Neural cell (in vitro differentiated cells): Measurements from ENCODE around the gene CCDC136. TPM values are rescaled to one million over a fixed set of nuclear protein-coding genes. Genes with fewer than 3 reads are reported as not detected.

Experiments used
- H2AFZ ChIP-seq: fragments of 200-600, 300-800 bp; sonication (generic), shearing (Covaris generic); 2 replicates; pipeline ENCODE4 v1.6.0; 2014; ENCODE audit warnings: low read depth, mild to moderate bottlenecking, antibody characterized with exemption, low read length, moderate library complexity
- H3F3A ChIP-seq: fragments of 200-600 bp; shearing (Covaris generic); 2 replicates; pipeline ENCODE4 v1.6.1; 2016; ENCODE audit warnings: mild to moderate bottlenecking, moderate library complexity, mixed read lengths, antibody characterized with exemption, low read length; ENCODE audit not compliant: insufficient read depth, poor library complexity, severe bottlenecking
- H3K27ac ChIP-seq: fragments of 200-600, 300-800 bp; sonication (generic), shearing (Covaris generic); 2 replicates; pipeline ENCODE4 v1.5.1; 2014; ENCODE audit warnings: mild to moderate bottlenecking, low read length, moderate library complexity
- H3K27me3 ChIP-seq: fragments of 300-800, 200-600 bp; sonication (generic), shearing (Covaris generic); 2 replicates; pipeline ENCODE4 v1.6.0; 2014; ENCODE audit warnings: mild to moderate bottlenecking, low read depth, low read length, moderate library complexity; ENCODE audit not compliant: insufficient read depth
- H3K36me3 ChIP-seq: fragments of 300-800, 200-600 bp; sonication (generic), shearing (Covaris generic); 2 replicates; pipeline ENCODE4 v1.5.1; 2014; ENCODE audit warnings: mild to moderate bottlenecking, antibody characterized with exemption, low read length, moderate library complexity; ENCODE audit not compliant: insufficient read depth
- H3K4me2 ChIP-seq: fragments of 300-800, 200-600 bp; sonication (generic), shearing (Covaris generic); 2 replicates; pipeline ENCODE4 v1.6.0; 2014; ENCODE audit warnings: mild to moderate bottlenecking, low read length
- H3K4me3 ChIP-seq: fragments of 300-800, 200-600 bp; sonication (generic), shearing (Covaris generic); 2 replicates; pipeline ENCODE4 v1.5.1; 2014; ENCODE audit warnings: mild to moderate bottlenecking, low read length, moderate library complexity
- H3K79me2 ChIP-seq: fragments of 200-600 bp; shearing (Covaris generic); replicated peaks from 2 replicates; pipeline ENCODE4 v1.6.0; 2014; ENCODE audit warnings: mild to moderate bottlenecking, low read length, moderate library complexity; ENCODE audit not compliant: insufficient read depth
- H3K9ac ChIP-seq: fragments of 300-800, 200-600 bp; sonication (generic), shearing (Covaris generic); 2 replicates; pipeline ENCODE4 v1.6.1; 2016; ENCODE audit warnings: mild to moderate bottlenecking, low read length, mixed read lengths
- H3K9me2 ChIP-seq: fragments of 200-600 bp; shearing (Covaris generic); 2 replicates; pipeline ENCODE4 v1.6.1; 2016; ENCODE audit warnings: mild to moderate bottlenecking, low read length, mixed read lengths; ENCODE audit not compliant: insufficient read depth
- H3K9me3 ChIP-seq: fragments of 200-600, 300-800 bp; sonication (generic), shearing (Covaris generic); 2 replicates; pipeline ENCODE4 v1.6.1; 2016; ENCODE audit warnings: mild to moderate bottlenecking, mixed run types, low read length, moderate library complexity, mixed read lengths
- H4K20me1 ChIP-seq: fragments of 200-600 bp; shearing (Covaris generic); 2 replicates; pipeline ENCODE4 v1.6.1; 2016; ENCODE audit warnings: mild to moderate bottlenecking, mixed run types; ENCODE audit not compliant: insufficient read depth
- EP300 ChIP-seq: fragments of 450-650 bp; conservative IDR thresholded peaks from 2 replicates; pipeline ENCODE4 v1.6.1; 2014; ENCODE audit warnings: antibody characterized with exemption, mild to moderate bottlenecking, moderate library complexity; ENCODE audit not compliant: poor library complexity, severe bottlenecking
- EZH2 ChIP-seq: fragments of 200-600, 300-800 bp; shearing (Covaris generic), sonication (generic); IDR thresholded peaks from 2 replicates; pipeline ENCODE4 v1.6.1; 2014; ENCODE audit warnings: antibody characterized with exemption, low read length, borderline replicate concordance, mild to moderate bottlenecking; ENCODE audit not compliant: insufficient read depth, poor library complexity, severe bottlenecking
- MXI1 ChIP-seq: fragments of 450-650 bp; conservative IDR thresholded peaks from 2 replicates; pipeline ENCODE4 v1.6.1; 2014; ENCODE audit warnings: antibody characterized with exemption, mild to moderate bottlenecking; ENCODE audit not compliant: poor library complexity, severe bottlenecking
- POLR2AphosphoS5 ChIP-seq: IDR thresholded peaks from 2 replicates; pipeline ENCODE4 v1.6.1; 2012
- RAD21 ChIP-seq: fragments of 450-650 bp; conservative IDR thresholded peaks from 2 replicates; pipeline ENCODE4 v1.6.1; 2014; ENCODE audit warnings: antibody characterized with exemption, mild to moderate bottlenecking, moderate library complexity
- SMC3 ChIP-seq: fragments of 450-650 bp; conservative IDR thresholded peaks from 2 replicates; pipeline ENCODE4 v1.6.1; 2014; ENCODE audit warnings: antibody characterized with exemption, mild to moderate bottlenecking, moderate library complexity; ENCODE audit not compliant: poor library complexity
- TAF1 ChIP-seq: IDR thresholded peaks from 2 replicates; pipeline ENCODE4 v1.6.1; 2012; ENCODE audit warnings: low read depth
- polyA plus RNA-seq: library from polyadenylated mRNA; depleted of rRNA; stranded (reverse); fragments of >200 nt; gene quantifications from 2 replicates; pipeline ENCODE4 v1.2.3, GENCODE V29; 2014
- TF ChIP-seq, protein P1 (sequence below): IDR thresholded peaks from 2 replicates; pipeline ENCODE4 v1.6.1; 2012; ENCODE audit warnings: borderline replicate concordance
- TF ChIP-seq, protein P2 (sequence below): fragments of 450-650 bp; IDR thresholded peaks from 2 replicates; pipeline ENCODE4 v1.5.1; 2014; ENCODE audit warnings: antibody characterized with exemption, mild to moderate bottlenecking, moderate library complexity; ENCODE audit not compliant: poor library complexity, severe bottlenecking

CCDC136 gene
- polyA plus RNA-seq, 1 donor from 2014 or later, result 42.5 TPM

DNA sequence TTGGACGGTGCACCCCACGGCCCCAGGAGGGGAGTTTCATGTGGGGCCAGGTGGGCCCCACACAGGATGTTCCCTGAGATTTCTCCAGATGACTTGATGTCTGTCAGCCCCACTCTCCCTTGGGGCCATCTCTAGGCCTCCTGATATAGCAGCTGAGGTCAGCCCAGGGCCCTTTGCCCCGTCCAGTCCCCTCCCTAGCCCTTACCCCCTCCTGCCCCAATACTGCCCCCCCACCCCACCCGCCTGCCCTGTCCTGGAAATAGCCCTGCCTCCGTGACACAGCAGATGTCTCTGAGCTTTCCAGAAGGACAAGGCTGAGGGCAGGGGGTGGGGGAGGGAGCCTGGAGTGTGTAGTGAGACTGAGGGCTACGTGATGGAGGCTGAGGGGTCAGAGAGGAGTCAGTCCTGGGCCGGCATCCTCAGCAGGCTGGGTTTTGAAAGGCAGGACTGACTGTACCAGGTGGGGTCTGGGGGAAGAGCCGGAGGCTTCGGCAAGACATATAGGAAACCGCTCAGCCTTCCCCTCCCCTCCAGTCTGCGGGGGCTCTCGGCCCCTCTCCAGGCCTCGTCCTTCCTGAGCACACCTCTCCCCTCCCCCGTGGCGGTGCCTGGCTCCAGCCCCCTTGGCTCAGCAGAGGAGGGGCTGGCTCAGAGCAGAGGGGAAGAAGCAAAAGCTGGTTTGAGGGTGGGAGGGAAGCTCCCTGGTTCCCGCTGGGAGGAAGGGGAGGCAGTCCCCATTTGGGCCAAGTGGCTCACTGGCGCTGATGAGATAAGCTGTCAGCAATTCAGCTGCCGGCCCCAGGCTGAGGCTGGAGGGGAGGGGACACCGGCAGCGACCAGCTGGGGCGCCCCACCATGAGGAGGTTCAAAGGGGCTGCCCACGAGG, 40.5 kb downstream of the CCDC136 start:
- TF ChIP-seq RAD21, result no peak
- TF ChIP-seq EP300, result no peak
- no peak for TF ChIP-seq TAF1
- TF ChIP-seq EZH2, result no peak
- TF ChIP-seq SMC3, result no peak
- TF ChIP-seq POLR2AphosphoS5, result no peak
- TF ChIP-seq MXI1, result no peak
- TF ChIP-seq, protein P1, sequence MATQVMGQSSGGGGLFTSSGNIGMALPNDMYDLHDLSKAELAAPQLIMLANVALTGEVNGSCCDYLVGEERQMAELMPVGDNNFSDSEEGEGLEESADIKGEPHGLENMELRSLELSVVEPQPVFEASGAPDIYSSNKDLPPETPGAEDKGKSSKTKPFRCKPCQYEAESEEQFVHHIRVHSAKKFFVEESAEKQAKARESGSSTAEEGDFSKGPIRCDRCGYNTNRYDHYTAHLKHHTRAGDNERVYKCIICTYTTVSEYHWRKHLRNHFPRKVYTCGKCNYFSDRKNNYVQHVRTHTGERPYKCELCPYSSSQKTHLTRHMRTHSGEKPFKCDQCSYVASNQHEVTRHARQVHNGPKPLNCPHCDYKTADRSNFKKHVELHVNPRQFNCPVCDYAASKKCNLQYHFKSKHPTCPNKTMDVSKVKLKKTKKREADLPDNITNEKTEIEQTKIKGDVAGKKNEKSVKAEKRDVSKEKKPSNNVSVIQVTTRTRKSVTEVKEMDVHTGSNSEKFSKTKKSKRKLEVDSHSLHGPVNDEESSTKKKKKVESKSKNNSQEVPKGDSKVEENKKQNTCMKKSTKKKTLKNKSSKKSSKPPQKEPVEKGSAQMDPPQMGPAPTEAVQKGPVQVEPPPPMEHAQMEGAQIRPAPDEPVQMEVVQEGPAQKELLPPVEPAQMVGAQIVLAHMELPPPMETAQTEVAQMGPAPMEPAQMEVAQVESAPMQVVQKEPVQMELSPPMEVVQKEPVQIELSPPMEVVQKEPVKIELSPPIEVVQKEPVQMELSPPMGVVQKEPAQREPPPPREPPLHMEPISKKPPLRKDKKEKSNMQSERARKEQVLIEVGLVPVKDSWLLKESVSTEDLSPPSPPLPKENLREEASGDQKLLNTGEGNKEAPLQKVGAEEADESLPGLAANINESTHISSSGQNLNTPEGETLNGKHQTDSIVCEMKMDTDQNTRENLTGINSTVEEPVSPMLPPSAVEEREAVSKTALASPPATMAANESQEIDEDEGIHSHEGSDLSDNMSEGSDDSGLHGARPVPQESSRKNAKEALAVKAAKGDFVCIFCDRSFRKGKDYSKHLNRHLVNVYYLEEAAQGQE, result no peak
- TF ChIP-seq, protein P2, sequence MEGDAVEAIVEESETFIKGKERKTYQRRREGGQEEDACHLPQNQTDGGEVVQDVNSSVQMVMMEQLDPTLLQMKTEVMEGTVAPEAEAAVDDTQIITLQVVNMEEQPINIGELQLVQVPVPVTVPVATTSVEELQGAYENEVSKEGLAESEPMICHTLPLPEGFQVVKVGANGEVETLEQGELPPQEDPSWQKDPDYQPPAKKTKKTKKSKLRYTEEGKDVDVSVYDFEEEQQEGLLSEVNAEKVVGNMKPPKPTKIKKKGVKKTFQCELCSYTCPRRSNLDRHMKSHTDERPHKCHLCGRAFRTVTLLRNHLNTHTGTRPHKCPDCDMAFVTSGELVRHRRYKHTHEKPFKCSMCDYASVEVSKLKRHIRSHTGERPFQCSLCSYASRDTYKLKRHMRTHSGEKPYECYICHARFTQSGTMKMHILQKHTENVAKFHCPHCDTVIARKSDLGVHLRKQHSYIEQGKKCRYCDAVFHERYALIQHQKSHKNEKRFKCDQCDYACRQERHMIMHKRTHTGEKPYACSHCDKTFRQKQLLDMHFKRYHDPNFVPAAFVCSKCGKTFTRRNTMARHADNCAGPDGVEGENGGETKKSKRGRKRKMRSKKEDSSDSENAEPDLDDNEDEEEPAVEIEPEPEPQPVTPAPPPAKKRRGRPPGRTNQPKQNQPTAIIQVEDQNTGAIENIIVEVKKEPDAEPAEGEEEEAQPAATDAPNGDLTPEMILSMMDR, result no peak
- no peak overlapping the region for H2AFZ ChIP-seq
- H3K9ac ChIP-seq, result peak overlapping the region; percentile 9
- no peaks in the 10 kb centered on the region for H4K20me1 ChIP-seq
- H3K27ac ChIP-seq, result no peak overlapping the region
- H3K27me3 ChIP-seq, result peaks cover 25% of the 10 kb centered on the region
- H3K9me3 ChIP-seq, result no peaks in the 10 kb centered on the region
- no peaks in the 10 kb centered on the region for H3K79me2 ChIP-seq
- no peaks in the 10 kb centered on the region for H3K36me3 ChIP-seq
- H3F3A ChIP-seq, result no peaks in the 10 kb centered on the region
- no peak overlapping the region for H3K4me2 ChIP-seq
- H3K4me3 ChIP-seq, result no peak overlapping the region
- no peaks in the 10 kb centered on the region for H3K9me2 ChIP-seq

DNA sequence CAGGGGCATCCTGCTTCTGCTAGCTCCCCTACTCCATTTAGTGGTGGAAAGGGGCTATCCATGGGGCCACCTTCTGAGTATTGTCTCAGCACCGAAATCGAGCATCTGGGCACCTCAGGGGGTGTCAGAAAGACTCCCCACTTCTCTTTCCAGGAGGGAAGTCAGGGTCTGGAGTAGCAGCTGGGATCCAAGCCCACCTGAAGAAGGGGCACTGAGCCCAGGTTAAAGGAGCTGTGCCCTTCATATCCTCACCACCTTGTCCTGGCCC, 41.0 kb downstream of the CCDC136 start:
- Histone ChIP-seq H2AFZ (no peak overlapping the region), H3K27ac (no peak overlapping the region), H3K36me3 (no peaks in the 10 kb centered on the region), H3K9ac (peak overlapping the region; percentile 9), H3K4me2 (no peak overlapping the region), H3K27me3 (peaks cover 25% of the 10 kb centered on the region), H3K79me2 (no peaks in the 10 kb centered on the region), H4K20me1 (no peaks in the 10 kb centered on the region), H3K4me3 (no peak overlapping the region), H3F3A (no peaks in the 10 kb centered on the region), H3K9me3 (no peaks in the 10 kb centered on the region), H3K9me2 (no peaks in the 10 kb centered on the region)
- TF ChIP-seq SMC3 (no peak), TAF1 (no peak)
